HK-2 (cell line): ENCODE measurements around the gene CCDC169.
"Not testable (repeated sequence)": the region's sequence is repeated elsewhere in the genome, so short reads cannot be mapped to it uniquely, and the experiment has no call there.

ENCODE experiments used
- DNase-seq: peaks from one replicate; pipeline ENCODE4 v3.0.0-alpha.2; 2018; ENCODE audit not compliant: unreplicated experiment

The CCDC169 gene

DNA sequence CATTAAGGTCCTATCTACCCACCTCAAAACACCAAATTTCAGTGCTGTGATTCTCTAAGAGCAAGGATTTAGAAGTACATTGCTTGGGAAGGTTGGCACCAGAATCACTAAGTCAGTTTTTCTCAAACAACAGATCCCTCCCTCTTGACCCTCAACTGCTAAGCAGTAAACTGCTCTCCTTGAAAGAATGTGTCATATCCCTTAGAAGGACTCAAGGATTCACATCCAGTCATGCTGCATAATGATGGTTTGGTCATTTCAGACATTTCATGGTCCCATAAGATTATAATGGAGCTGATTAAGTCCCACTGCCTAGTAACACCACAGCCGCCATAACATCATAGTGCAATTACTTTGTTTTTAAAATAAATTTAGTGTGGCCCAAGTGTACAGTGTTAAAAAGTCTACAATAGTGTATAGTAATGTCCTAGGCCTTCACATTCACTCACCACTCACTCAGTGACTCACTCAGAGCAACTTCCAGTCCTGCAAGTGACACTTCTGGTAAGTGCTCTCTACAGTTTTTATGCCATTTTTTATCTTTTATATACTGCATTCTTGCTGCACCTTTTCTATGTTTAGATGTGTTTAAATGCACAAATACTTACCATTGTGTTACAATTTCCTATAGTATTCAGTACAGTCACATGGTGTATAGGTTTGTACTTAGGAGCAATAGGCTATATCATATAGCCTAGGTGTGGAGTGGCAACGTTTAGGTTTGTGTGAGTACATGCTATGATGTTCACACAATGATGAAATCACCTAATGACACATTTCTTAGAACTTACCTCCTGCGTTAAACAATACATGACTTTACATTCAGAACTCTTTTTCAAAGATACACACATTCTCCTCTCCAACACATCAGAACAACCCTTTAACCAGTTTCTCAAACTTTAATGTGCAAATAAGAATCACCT, 15.7 kb upstream of the CCDC169 start:
- DNase-seq, result no peak

DNA sequence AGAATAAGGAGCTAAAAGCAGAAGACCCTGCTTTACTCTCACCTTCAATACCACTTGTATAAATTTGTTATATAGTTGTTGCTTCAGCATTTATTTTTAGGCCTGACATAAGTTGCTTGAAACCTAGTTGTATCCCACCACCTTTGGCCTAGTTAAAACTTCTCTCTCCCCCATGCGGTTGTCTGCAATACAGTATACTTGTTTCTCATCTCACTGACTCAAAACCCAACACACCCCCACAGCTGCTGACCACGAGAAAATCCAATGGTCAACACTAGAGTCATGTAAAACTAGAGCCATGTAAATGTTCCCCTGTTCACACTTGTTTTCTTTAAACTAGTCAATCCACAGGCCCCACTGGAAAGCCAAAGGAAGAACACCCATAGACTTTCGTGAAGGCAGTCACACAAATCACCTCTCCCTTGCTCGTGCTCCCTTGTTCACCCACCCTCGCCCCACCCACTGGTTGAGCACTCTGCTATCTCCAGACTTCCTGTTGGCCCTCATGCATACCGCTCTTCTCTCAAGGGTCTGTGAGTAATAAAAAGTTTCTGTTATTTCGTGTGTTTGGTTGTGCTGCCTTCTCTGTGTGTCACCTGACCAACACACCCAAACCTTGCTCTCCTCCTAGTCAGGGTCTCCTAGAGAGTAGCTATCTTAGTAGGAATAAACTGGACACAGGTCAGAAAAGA, 12.9 kb upstream of the CCDC169 start:
- no peak for DNase-seq

DNA sequence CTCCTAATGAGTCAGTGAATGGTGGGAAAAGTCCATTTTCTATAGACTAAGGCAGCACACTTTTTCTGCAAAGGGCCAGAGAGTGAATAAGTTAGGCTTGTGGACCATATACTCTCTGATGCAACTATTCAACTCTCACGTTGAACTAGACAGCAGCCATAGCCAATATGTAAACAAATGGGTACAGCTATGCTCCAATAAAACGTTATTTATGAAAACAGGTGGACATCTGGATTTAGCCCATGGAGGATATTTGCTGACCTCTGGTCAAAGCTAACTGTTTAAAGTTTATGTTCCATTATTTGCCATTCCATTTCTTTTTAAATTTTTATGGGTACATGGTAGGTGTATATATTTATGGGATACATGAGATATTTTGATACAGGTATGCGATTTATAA, 4.7 kb upstream of the CCDC169 start:
- DNase-seq, result no peak

DNA sequence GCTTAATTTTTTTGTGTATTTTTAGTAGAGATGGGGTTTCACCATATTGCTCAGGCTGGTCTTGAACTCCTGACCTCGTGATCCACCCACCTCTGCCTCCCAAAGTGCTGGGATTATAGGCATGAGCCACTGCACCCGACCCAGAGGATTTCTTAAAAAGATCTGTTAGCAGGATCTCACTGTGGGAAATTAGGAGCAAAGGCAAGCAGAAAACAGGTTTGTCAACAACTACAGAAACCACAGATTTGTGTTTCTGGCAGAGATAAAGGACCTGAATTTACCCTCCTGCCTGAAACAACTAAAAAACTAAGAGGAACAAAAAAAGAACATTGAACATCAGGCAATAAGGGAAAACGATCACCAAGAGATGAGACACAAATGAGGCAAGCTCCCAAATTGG, 1.9 kb upstream of the CCDC169 start:
- DNase-seq, result not testable (repeated sequence)

DNA sequence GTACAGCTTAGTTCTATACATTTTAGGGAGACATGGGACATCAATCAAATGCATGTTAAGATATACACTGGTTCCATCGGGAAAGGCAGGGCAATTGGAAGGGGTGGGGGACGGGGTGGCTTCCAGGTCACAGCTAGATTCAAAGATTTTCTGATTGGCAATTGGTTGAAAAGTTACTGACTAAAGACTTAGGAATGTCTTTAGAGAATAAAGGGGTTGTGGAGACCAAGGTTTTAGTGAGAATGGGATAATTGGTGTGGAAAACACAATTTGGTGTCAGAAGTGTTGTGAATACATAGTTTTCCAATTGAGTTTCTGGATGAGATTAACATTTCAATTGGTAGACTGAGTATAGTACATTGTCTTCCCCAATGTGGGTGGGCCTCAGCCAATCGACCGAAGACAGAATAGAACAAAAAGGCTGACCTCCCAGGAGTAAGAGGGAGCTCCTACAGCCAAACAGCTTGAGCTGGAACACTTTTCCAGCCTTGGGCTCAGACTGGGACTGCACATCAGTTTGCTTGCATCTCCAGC, 988 bp upstream of the CCDC169 start:
- DNase-seq, result no peak

DNA sequence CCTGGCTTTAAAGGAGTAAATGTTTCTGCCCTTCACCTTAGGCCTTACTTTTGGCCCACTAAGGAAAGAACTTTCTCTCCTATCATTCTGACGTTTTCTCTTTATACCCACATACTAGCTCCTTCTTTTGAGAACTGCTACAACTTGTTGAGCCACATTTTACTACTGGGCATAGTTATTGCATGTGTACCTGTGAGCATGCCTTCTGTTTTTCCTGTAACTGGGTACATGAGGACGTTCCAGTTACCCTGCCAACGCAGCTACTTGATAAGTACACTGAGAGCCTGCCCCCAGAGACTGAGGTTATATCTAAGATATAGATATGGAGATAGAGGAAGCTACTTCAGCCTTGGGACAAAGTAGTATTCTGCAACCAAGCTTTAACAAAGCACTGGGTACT, 3.5 kb downstream of the CCDC169 start:
- no peak for DNase-seq

DNA sequence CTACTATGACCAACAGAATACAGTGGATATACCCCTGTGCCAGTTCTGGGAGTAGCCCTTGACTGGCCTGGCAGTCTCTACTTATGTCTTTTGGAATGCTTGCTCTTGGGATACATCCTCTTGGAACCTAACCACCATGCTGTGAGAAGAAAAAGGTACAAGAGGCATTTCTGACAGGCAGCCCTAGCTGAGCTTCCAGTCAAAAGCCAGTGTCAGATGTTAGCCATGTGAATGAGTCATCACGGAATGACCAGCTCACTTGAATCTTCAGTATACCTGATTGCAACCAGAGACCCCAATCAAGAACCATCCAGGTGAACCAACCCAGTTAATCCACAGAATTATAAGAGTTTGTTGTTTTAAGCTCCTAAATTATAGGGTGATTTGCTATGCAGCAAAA, 4.1 kb downstream of the CCDC169 start:
- DNase-seq, result no peak

DNA sequence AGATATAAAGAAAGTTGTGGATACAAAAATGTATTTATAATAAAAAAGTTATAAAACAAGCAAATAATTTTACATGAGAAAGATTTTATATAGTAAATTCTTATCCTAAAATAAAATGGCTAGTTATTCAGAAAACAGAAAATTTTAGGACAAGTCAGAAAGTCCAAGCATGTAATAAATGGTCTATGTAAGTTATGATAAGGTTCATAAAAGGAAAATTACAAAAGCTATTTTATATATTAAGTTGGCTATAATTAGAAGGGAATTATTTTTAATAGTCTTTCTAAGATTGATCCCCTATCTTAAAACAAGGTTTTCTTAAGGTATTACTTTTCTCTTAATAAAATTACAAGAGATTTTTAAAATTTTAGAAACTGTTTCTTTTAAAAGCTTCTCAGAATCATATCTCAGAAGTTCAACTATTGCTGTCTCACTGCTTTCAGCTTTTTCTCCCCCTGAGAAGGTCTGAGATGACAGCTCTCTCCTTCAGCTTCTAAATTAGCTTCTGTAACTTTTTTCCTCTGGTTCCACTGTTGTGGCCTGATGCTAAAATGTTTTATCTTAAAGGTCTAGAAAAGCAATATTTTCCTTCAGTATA, 8.7 kb downstream of the CCDC169 start:
- DNase-seq, result no peak

DNA sequence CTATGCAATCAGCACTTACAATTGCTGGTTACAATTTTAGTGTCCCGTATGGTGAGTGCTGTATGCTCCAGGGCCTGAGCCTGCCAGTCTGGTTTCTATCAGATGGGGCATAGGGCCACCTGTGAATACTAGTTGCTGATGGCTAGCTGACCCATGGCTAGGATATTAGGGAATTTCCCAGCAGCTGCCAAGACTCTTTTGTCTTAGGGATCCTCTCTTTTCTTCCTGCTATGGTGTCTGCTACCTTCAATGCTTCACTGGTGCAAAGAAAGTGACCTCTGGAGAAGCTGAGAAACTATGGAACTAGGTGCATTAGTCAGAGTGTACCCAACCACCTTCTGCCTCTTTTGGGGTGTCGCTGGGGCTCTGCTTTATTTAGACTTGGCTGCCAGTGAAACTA, 11.6 kb downstream of the CCDC169 start:
- no peak for DNase-seq

DNA sequence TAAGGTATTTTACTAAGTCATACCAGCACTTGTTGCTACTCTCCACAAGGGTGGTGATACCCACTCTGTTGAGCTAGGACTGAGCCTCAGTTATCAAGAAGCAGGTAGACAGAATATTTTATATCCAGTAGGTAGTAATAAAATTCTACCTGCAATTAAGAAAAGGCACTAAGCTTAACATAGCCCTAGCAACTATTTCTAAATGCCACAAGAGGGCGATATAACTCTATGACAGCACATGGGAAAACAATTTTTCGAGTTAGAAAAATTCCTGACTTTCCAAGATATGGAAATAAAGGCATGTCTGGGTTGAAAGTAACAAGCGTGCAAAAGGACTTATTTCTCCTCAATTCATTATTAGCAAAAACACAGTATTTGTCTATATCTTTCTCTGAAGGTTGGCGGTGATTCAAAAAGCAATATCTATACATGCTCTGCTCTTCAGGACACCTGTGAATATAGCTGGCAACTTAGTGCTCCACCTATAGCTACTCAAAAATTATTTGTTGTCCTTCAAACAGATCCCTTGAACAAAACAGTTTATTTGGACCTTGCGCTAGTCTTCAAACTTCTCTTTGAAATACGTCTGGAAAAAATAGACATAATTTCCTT, 14.7 kb downstream of the CCDC169 start:
- no peak for DNase-seq

DNA sequence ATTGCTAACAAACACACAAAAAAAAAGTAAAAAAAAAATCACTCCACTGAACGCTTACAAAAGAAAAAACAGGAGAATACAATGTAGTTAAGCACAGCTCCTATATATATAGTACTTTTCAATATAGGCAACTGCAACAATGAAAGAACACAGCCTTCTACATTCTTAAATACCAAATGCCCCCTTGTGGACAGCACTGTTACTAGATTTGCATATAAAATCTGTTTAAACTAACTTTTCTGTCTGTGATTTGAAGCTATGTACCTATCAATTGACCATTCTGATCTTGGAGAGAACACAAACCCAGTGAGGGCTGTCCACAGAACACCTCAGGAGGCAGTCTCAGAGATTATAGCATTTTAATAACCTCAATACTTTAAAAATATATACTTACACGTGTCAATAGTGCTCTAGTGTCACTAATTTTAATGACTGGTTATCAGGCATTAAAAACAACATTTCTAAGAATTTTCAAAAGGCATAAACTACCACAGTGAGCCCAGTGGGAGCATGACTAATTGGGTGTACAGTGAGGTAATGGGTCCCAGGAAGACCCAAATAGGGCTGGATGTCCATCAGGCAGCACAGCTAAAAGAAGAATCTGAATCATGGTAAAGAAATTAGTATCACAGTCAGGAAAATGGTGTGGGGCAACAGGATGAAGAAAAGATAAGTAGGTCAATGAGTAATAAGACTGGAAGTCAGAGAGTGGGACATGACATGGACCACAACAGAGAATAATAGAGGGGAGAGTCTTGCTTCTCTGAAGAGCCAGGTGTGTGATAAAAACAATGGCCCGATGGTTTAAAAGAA, 22.2 kb downstream of the CCDC169 start:
- DNase-seq, result no peak

DNA sequence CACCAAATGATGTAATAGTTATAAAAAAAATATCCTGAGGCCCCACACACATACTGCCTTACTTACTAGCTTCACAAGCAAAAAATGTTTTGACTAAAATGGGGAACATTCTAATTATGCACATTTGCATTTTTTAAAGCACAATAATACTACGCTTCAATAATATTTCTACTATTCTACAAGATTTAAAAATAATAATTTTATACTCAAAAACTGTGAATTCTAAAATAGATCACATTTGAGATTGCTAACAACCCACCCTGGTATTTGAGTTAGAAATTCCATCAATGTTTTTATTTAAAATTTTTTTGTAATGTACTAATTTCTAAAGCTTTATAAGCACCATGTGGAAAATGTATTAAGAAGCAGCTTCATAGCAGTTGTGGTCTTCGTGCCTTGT, 24.2 kb downstream of the CCDC169 start:
- no peak for DNase-seq

DNA sequence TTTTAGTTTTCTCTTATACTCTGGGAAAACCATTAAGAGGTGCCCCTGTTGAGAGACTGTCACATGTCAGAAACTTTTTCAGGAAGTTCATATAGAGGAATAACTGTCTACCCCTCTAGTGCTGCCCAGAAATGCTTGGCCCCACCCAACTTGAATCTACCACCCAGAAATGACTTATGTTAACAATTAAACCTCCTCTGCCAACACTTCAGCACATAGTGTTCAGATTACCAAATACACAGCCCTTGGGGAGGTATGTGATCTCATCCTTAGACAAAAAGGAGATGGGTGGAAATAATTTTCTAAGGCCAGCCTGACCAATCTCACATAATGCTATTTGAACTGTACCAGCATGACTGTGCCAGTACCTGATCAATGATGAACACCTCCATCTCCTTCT, 35.6 kb downstream of the CCDC169 start:
- DNase-seq, result no peak

DNA sequence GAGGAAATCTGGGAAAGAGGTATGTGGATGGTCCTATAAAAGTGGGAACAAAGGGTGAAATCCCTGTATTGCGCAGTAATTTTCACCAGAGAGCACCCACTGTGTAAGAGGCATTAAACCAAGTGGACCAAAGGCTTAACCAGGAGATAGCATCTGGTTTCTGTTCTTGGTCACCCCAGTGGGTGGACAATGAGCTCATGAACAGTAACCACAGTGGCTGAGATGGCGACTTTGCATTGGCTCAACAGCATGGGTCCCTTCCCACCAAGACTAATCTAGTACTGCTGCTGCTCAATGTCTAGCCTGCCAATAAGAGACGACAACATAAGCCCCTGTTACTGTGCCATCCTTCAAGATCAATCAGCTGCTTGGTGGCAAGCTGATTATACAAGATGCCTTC, 36.6 kb downstream of the CCDC169 start:
- no peak for DNase-seq

DNA sequence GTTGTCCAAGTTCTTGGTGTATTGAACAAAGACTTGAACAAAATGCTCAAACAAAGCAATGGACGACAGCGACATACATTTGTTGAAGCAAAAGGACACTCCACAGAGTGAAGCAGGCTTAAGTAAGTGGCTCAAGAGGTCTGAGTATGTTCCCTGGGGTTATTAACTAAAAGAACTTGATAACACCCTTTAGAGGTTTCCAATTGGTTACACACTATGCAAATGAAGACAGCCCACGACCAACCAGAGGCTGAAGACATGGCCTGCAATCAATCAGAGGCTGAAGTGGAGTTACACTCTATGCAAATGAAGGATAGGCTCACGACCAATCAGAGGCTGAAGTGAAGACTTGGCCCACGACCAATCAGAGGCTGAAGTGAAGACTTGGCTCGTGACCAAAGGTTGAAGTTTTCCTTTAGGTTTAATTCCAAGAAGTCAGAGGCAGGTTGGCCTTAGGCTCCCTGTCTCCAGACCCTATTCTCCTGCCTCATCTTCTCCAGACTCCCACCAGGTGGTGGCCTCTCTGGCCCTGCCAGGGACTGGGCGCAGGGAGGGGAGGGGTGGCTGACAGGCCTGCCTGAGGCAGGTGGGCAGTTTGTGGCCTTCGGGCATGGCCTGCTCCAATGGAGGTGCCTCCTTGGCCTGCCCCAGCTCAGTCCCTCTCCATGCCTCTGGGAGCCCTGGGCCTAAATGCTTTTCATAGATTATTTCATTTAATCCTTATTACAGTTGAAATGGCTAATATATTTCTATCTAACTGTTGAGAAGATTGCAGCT, 38.1 kb downstream of the CCDC169 start:
- no peak for DNase-seq

DNA sequence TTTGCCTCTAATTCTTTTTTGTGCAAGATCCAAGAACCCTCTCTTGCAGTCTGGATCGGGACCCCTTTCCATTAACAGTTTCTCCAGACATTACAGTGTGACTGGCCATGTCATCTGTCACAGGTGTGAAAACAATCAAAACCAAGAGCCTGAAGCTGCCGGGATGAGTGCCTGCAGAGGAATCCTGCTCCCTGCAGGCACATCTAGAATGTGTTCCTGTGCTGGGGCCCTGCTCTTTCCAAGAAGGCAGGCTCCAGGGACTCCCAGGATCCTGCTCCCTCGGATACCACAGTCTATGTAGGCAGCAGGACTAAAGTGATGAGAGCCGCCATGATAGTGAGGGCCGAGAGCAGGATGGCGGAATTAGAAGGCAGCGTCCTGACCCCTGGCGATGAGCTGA, 38.8 kb downstream of the CCDC169 start:
- DNase-seq, result no peak

DNA sequence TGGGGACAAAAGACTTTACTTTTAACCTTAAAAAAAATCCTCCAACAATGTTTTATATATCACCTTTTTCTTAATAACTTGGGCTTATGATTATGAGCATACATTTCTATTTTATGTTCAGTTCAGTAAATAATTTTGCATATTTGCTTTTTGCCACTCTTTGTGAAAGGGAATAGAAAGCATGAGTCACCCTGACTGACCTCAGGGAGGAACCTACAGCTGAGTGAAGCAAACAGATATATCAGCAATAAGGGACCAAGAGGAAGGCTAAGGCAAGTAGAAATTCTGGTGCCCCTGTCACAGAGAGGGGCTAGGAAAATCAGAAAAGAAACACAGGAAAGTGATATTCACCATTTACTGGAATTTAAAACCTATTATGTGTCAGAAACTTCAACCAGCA, 46.1 kb downstream of the CCDC169 start:
- DNase-seq, result no peak

DNA sequence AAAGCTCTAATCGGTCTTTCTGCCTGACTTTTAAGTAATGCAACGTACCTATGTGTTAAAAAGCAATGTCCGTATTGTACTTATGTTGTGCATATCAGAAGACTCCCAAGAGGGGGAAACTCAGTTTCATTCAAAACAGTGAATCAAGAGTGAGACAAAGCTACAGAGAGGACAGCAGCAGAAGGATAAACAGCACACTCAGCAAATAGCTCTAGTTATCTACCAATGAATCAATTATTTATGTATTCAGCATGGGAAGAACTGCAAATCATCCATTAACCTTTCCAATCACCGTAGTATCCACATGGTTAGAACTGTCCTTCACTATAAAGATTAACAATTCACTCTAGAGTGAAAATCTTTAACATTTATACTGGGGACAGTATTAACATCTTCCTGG, 46.6 kb downstream of the CCDC169 start:
- no peak for DNase-seq

DNA sequence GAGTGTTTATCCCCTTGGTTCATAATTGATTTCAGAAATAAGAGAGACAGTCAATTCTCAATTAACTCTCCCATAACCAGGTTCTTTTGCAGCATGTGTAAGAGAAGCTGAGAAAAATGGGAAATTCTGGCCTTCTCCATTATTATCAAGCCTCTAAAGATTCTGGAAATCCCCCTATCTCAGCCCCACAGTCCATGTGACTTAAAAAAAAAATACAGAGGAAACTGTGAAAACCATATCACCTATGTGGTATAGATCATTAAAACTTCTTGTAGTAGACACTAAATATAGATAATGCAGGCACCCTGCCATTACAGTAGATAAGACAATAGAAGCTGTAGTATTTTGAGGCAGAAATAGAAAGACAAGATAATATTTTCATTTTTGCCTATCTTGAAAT, 48.9 kb downstream of the CCDC169 start:
- DNase-seq, result no peak

DNA sequence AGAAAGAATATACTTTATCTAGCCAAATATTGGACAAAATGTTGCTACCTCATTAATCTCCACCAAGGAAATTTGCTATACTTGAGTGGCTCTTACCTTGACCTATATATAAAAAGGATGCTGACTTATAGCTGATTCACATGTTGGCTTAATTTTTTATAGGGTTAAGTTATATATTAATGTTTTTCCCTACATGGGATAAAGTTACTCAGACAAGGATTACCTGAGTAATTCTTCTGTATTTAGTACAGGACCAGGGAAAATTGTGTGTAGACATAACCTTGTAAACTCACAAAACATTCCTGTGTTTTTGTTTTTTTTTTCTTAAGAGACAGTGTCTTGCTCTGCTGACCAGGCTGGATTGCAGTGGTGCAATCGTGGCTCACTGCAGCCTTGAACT, 52.6 kb downstream of the CCDC169 start:
- no peak for DNase-seq

DNA sequence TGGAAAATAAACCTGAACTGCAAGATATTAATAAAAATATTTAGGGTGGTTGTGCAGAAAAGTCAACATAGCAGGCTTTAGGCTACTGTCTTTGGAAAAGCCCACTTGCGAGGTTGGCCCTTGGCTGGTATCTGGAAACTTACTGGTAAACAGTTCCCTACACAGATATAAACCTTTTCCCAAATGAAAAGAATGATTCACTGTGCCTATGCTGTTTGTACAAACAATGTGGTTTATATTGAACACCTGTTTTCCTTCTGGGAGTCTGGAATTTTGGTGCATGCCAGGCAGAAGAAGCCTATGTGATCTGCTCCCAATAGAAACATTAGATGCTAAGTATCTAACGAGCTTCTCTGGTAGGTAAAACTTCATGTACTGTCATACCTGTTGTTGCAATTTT, 53.5 kb downstream of the CCDC169 start:
- no peak for DNase-seq
